RWPE2 (cell line): ENCODE data around the gene GTF2H4.
"Not testable (repeated sequence)": the region's sequence is repeated elsewhere in the genome, so short reads cannot be mapped to it uniquely, and the experiment has no call there.

Experiments used
- ATAC-seq: fragments of 200-7000 bp; cut with Tn5 transposase; 3 replicates; pipeline ENCODE4 v1.9.1; 2021; ENCODE audit warnings: low read depth
- DNase-seq: peaks from one replicate; pipeline ENCODE4 v3.0.0-alpha.2; 2020; ENCODE audit warnings: low spot score
- H3K27ac ChIP-seq: fragments of 450-650 bp; 2 replicates; pipeline ENCODE4 v1.5.1; 2017; ENCODE audit warnings: mild to moderate bottlenecking; ENCODE audit not compliant: poor library complexity, severe bottlenecking
- H3K27me3 ChIP-seq: fragments of 250-450 bp; sonication (Bioruptor Pico); 2 replicates; pipeline ENCODE4 v1.5.1; 2021; ENCODE audit warnings: mild to moderate bottlenecking, moderate library complexity; ENCODE audit not compliant: insufficient read depth, poor library complexity, severe bottlenecking
- H3K36me3 ChIP-seq: fragments of 250-450 bp; sonication (Bioruptor Pico); 2 replicates; pipeline ENCODE4 v1.5.1; 2020; ENCODE audit warnings: low read depth, mild to moderate bottlenecking, moderate library complexity
- H3K4me1 ChIP-seq: fragments of 250-450 bp; sonication (Bioruptor Pico); 2 replicates; pipeline ENCODE4 v1.5.1; 2021; ENCODE audit warnings: mild to moderate bottlenecking, moderate library complexity; ENCODE audit not compliant: insufficient read depth, poor library complexity, severe bottlenecking
- H3K4me3 ChIP-seq: fragments of 250-450 bp; sonication (Bioruptor Pico); 2 replicates; pipeline ENCODE4 v1.5.1; 2021; ENCODE audit warnings: mild to moderate bottlenecking, moderate library complexity; ENCODE audit not compliant: severe bottlenecking
- H3K9me3 ChIP-seq: fragments of 250-450 bp; sonication (Bioruptor Pico); 2 replicates; pipeline ENCODE4 v1.5.1; 2021; ENCODE audit warnings: mild to moderate bottlenecking, moderate library complexity; ENCODE audit not compliant: severe bottlenecking
- CTCF ChIP-seq: fragments of 450-650 bp; IDR thresholded peaks from one replicate; pipeline ENCODE4 v1.5.1; 2017; ENCODE audit warnings: mild to moderate bottlenecking, moderate library complexity; ENCODE audit not compliant: poor library complexity, severe bottlenecking

Gene GTF2H4

DNA sequence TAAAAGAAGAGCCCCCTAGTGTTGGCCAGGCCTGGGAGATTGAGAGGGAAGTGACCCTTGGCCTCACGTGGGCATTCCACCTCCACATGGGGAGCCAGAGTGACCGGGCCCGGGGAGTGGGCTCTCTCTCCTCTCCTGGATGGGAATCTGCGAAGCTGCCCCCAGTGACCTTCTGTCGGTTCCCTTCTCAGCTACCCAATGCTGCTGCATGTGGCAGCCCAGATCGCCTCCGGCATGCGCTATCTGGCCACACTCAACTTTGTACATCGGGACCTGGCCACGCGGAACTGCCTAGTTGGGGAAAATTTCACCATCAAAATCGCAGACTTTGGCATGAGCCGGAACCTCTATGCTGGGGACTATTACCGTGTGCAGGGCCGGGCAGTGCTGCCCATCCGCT is 10.1 kb upstream of the GTF2H4 start:
- Histone ChIP-seq H3K4me1 (no peaks in the 10 kb centered on the region), H3K4me3 (no peak overlapping the region), H3K27me3 (no peaks in the 10 kb centered on the region), H3K36me3 (peaks cover 65% of the 10 kb centered on the region), H3K9me3 (no peaks in the 10 kb centered on the region), H3K27ac (no peak overlapping the region)
- ATAC-seq (no peak), DNase-seq (no peak)
- TF ChIP-seq CTCF, result no peak

DNA sequence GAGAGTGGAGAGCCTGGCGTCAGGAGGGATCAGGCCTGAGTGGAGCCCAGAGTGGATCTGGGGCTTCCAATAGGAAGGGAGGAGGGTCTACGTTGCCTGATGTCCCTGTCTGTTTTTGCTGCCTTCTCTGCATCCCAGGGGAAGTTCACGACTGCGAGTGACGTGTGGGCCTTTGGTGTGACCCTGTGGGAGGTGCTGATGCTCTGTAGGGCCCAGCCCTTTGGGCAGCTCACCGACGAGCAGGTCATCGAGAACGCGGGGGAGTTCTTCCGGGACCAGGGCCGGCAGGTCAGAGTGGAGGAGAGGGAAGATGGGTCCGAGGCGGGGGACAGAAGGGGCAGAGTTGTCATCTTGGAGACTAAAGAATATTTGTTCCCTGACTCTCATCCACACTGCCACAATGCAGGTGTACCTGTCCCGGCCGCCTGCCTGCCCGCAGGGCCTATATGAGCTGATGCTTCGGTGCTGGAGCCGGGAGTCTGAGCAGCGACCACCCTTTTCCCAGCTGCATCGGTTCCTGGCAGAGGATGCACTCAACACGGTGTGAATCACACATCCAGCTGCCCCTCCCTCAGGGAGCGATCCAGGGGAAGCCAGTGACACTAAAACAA is 9.2 kb upstream of the GTF2H4 start:
- H3K4me3 ChIP-seq, result no peak overlapping the region
- H3K27ac ChIP-seq, result no peak overlapping the region
- no peak for ATAC-seq
- TF ChIP-seq CTCF, result no peak
- no peaks in the 10 kb centered on the region for H3K27me3 ChIP-seq
- H3K4me1 ChIP-seq, result no peaks in the 10 kb centered on the region
- peaks cover 55% of the 10 kb centered on the region for H3K36me3 ChIP-seq
- no peak for DNase-seq
- H3K9me3 ChIP-seq, result no peaks in the 10 kb centered on the region

DNA sequence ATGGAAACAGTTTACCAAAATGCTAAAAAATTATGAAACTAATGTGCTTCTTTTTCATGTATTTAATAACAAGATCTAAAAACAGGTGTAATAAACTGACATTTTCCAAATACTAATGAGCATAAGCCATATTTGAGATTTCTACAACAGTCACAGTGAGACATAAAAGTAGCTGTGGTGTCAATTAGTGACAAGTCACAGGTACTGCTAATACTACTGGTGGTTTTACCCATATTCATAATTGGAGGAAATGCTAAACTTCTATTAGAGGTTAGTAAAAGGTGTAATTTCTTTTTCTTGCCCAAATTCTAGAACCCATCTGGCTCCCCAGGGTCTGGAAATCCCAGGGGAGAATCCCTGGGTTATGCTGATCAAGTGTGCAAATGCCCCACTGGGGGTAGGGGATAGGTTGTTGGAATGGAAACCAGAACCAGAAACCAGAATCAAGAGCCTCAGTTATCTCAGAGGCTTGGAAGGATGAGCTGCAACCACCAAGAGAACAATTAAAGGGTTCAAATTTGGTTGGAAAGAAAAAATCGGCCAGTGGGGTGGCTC is 7.1 kb upstream of the GTF2H4 start:
- H3K9me3 ChIP-seq, result no peaks in the 10 kb centered on the region
- TF ChIP-seq CTCF, result no peak
- peaks cover 34% of the 10 kb centered on the region for H3K36me3 ChIP-seq
- no peak overlapping the region for H3K27ac ChIP-seq
- H3K4me1 ChIP-seq, result no peaks in the 10 kb centered on the region
- H3K4me3 ChIP-seq, result no peak overlapping the region
- ATAC-seq (no peak), DNase-seq (no peak)
- H3K27me3 ChIP-seq, result no peaks in the 10 kb centered on the region

DNA sequence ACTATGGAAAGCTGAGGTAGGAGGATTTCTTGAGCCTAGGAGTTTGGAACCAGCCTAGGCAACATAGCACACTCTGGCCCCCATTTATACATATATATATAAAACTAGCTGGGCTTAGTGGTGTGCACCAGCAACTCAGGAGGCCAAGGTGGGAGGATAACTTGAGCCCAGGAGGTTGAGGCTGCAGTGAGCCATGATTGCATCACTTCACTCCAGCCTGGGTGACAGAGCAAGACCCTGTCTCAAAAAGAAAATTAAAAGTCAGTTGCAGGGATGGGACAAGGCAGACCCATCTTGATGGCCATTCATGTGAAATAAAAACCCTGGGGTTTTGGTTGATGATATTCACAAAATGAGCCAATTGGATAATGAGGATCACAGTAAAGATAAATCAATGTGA is 6.6 kb upstream of the GTF2H4 start:
- TF ChIP-seq CTCF, result no peak
- Histone ChIP-seq H3K27me3 (no peaks in the 10 kb centered on the region), H3K27ac (no peak overlapping the region), H3K36me3 (peaks cover 29% of the 10 kb centered on the region), H3K9me3 (no peaks in the 10 kb centered on the region), H3K4me3 (no peak overlapping the region), H3K4me1 (no peaks in the 10 kb centered on the region)
- ATAC-seq (no peak), DNase-seq (no peak)

- ATAC-seq, result peak; percentile 41; the same call in 1 of the 3 replicates
- not testable (repeated sequence) for H3K4me3 ChIP-seq, H3K4me1 ChIP-seq, DNase-seq, H3K27me3 ChIP-seq, H3K27ac ChIP-seq, H3K9me3 ChIP-seq
- H3K36me3 ChIP-seq, result peaks cover 24% of the 10 kb centered on the region
These were observed 5.8 kb upstream of the GTF2H4 start for GRCh38 chr6:30902196-30902595.
